Fibroblast of mammary gland (primary cell): ENCODE data around the gene PROCA1.
A peak's percentile ranks its signal among the peaks of the same experiment; 100 is the strongest.
"Not testable (repeated sequence)": the region's sequence is repeated elsewhere in the genome, so short reads cannot be mapped to it uniquely, and the experiment has no call there.

Experiments
- DNase-seq: peaks from one replicate; pipeline ENCODE4 v3.0.0-alpha.2; 2010; ENCODE audit warnings: low read depth
- H3K4me3 ChIP-seq: 2 replicates; pipeline ENCODE4 v1.5.1; 2011; ENCODE audit warnings: low read depth, mild to moderate bottlenecking, low read length, moderate library complexity; ENCODE audit not compliant: control insufficient read depth
- CTCF ChIP-seq: conservative IDR thresholded peaks from 2 replicates; pipeline ENCODE4 v1.5.1; 2011; ENCODE audit warnings: low read depth, low read length, inconsistent platforms; ENCODE audit not compliant: control insufficient read depth, insufficient read depth

The PROCA1 gene

GRCh38 chr17:28661635-28662526 lies 49.8 kb downstream of the PROCA1 start, which contains the start of the genes SDF2 and SUPT6H:
Gene SDF2, minus strand, starts transcription at chr17:28661906. Its CDS starts 30 bp downstream, at chr17:28661876.
Gene SUPT6H, plus strand, starts transcription at chr17:28662205. Its CDS starts 11,197 bp downstream, at chr17:28673402.
- peak within 1 kb of the TSS; percentile 99 for H3K4me3 ChIP-seq
- TF ChIP-seq CTCF: no peak
- DNase-seq: peak; percentile 76

DNA sequence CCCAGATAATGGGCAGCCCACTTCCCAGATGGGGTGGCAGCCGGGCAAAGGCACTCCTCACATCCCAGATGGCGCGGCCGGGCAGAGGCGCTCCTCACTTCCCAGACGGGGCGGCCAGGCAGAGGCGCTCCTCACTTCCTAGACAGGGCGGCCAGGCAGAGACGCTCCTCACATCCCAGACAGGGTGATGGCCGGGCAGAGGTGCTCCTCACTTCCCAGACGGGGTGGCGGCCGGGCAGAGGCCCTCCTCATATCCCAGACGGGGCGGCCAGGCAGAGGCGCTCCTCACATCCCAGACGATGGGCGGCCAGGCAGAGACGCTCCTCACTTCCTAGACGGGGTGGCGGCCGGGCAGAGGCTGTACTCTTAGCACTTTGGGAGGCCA lies 52.2 kb downstream of the PROCA1 start:
- H3K4me3 ChIP-seq, DNase-seq: not testable (repeated sequence)

GRCh38 chr17:28658766-28659496 lies 52.8 kb downstream of the PROCA1 start:
- H3K4me3 ChIP-seq, DNase-seq: not testable (repeated sequence)

- not testable (repeated sequence) for H3K4me3 ChIP-seq, DNase-seq
These were observed 53.3 kb downstream of the PROCA1 start for GRCh38 chr17:28658342-28658741.

GRCh38 chr17:28657756-28658155 lies 53.9 kb downstream of the PROCA1 start:
- no peak overlapping the region for H3K4me3 ChIP-seq
- peak; percentile 70 for DNase-seq
- no peak for TF ChIP-seq CTCF

- no peak overlapping the region for H3K4me3 ChIP-seq
- DNase-seq: no peak
- TF ChIP-seq CTCF: no peak
These were observed 56.5 kb downstream of the PROCA1 start for GRCh38 chr17:28655160-28655559.
